AG10803 (cell line): ENCODE results near the gene ANLN.
A peak's percentile ranks its signal among the peaks of the same experiment; 100 is the strongest.

Source experiments
- DNase-seq: peaks from one replicate; pipeline ENCODE4 v3.0.0; 2010; ENCODE audit warnings: low read depth
- H3K4me3 ChIP-seq: 2 replicates; pipeline ENCODE4 v1.5.1; 2011; ENCODE audit warnings: mild to moderate bottlenecking, low read length, control low read depth
- CTCF ChIP-seq: conservative IDR thresholded peaks from 2 replicates; pipeline ENCODE4 v1.5.1; 2011; ENCODE audit warnings: mild to moderate bottlenecking, low read length, control low read depth, inconsistent platforms

Gene ANLN

GRCh38 chr7:36438211-36438610, 48.5 kb downstream of the ANLN start:
- H3K4me3 ChIP-seq = no peak overlapping the region
- no peak for TF ChIP-seq CTCF
- peak; percentile 6 for DNase-seq

GRCh38 chr7:36439624-36440023, 50.0 kb downstream of the ANLN start:
- no peak for DNase-seq
- H3K4me3 ChIP-seq = no peak overlapping the region
- no peak for TF ChIP-seq CTCF

- TF ChIP-seq CTCF = peak; percentile 58
- DNase-seq = peak; percentile 47
- H3K4me3 ChIP-seq = no peak overlapping the region
Observed at GRCh38 chr7:36440880-36441279, 51.2 kb downstream of the ANLN start.

- TF ChIP-seq CTCF = no peak
- no peak overlapping the region for H3K4me3 ChIP-seq
- DNase-seq = no peak
Observed at GRCh38 chr7:36441344-36442022, 51.8 kb downstream of the ANLN start.

GRCh38 chr7:36448781-36449379, 59.2 kb downstream of the ANLN start:
- no peak for DNase-seq
- no peak overlapping the region for H3K4me3 ChIP-seq
- no peak for TF ChIP-seq CTCF

- no peak for TF ChIP-seq CTCF
- DNase-seq = no peak
- H3K4me3 ChIP-seq = no peak overlapping the region
Observed at GRCh38 chr7:36449685-36450084, 60.0 kb downstream of the ANLN start.

GRCh38 chr7:36453769-36454168, 64.1 kb downstream of the ANLN start:
- no peak for DNase-seq
- H3K4me3 ChIP-seq = no peak overlapping the region
- no peak for TF ChIP-seq CTCF
